Mucosa of rectum (tissue), 2 donors: ENCODE measurements around the gene CAMSAP1.

Experiments used
- H3K27ac ChIP-seq, 2 donors: one replicate each; pipeline ENCODE4 v1.7.0; 2013; ENCODE audit warnings: inconsistent platforms in 2 of 2, low read depth in 2 of 2, low read length in 2 of 2
- H3K27me3 ChIP-seq, 2 donors: one replicate each; pipeline ENCODE4 v1.7.0; 2013; ENCODE audit warnings: low read length in 2 of 2; ENCODE audit not compliant: control insufficient read depth in 2 of 2, insufficient read depth in 2 of 2
- H3K36me3 ChIP-seq, 2 donors: one replicate each; pipeline ENCODE4 v1.7.0; 2013; ENCODE audit warnings: low read length in 2 of 2; ENCODE audit not compliant: control insufficient read depth in 2 of 2, insufficient read depth in 2 of 2
- H3K4me1 ChIP-seq, 2 donors: one replicate each; pipeline ENCODE4 v1.7.0; 2013; ENCODE audit warnings: low read length in 2 of 2, mild to moderate bottlenecking in 1 of 2; ENCODE audit not compliant: control insufficient read depth in 2 of 2, insufficient read depth in 2 of 2
- H3K4me3 ChIP-seq, 2 donors: one replicate each; pipeline ENCODE4 v1.7.0; 2013; ENCODE audit warnings: low read length in 2 of 2
- H3K9ac ChIP-seq, 2 donors: one replicate each; pipeline ENCODE4 v1.7.0; 2013; ENCODE audit warnings: low read length in 2 of 2, low read depth in 1 of 2, mild to moderate bottlenecking in 1 of 2
- H3K9me3 ChIP-seq, 2 donors: one replicate each; pipeline ENCODE4 v1.7.0; 2013; ENCODE audit warnings: low read length in 2 of 2; ENCODE audit not compliant: control insufficient read depth in 2 of 2
- donor health status: healthy.
- donor health status: Normal muscosa, but diverticular disease.

The CAMSAP1 gene

DNA sequence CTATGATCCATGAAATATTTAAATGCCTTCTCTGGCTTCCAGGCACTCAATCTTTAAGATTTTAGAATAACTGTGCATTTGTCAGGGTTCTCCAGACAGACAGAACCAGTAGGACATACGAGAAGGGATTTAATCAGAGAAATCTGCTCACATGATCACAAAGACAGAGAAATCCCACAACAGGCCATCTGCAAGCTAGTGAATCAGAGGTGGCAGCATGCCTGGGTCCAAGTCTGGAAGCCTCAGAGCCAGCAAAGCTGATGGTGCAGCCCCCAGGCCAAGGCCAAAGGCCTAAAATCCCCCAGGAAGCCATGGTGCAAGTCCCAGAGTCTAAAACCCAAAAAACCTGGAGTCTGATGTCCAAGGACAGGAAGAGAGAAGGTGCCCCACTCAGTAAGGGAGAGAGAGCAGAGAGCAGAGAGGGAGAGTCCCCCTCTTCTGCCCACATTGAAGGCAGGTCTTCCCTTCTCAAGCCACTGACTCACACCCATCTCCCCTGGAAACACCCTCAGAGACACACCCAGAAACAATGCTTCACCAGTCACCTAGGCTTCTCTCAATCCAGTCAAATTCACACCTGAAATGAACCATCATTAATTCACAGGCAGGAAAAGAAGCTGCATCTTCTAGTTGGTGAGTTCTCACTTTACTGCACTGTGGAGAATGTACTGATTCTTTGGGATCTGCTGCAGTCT is 48.7 kb downstream of the CAMSAP1 start:
- Histone ChIP-seq H3K27me3 (no peaks in the 10 kb centered on the region), H3K9ac (no peak overlapping the region), H3K4me1 (peaks cover 0 to 6% of the 10 kb centered on the region in 2 donors), H3K36me3 (peaks cover 7 to 14% of the 10 kb centered on the region in 2 donors), H3K4me3 (no peak overlapping the region), H3K27ac (no peak overlapping the region), H3K9me3 (no peaks in the 10 kb centered on the region)

DNA sequence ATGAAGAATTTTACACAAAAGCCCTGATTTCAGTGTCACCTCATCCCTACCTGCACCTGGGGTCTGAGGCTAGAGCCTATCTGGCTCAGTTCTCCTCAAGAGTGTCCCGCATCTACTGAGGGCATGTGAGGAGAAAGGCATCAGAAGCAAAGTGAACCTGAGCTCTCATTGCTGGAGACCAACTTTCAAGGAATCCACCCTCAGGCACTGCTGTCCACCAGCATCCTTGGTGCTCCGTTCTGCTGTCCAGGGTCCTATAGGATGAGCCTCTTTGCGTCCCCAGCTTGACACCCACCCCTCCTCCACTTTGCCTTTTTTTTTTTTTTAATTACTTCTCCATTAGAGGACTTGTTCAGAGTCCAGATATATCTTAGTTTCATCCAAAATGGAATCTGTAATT is 49.5 kb downstream of the CAMSAP1 start:
- Histone ChIP-seq H3K4me3 (no peak overlapping the region), H3K27ac (no peak overlapping the region), H3K9ac (no peak overlapping the region), H3K36me3 (peaks cover 7 to 16% of the 10 kb centered on the region in 2 donors), H3K27me3 (no peaks in the 10 kb centered on the region), H3K4me1 (peaks cover 0 to 6% of the 10 kb centered on the region in 2 donors), H3K9me3 (no peaks in the 10 kb centered on the region)

DNA sequence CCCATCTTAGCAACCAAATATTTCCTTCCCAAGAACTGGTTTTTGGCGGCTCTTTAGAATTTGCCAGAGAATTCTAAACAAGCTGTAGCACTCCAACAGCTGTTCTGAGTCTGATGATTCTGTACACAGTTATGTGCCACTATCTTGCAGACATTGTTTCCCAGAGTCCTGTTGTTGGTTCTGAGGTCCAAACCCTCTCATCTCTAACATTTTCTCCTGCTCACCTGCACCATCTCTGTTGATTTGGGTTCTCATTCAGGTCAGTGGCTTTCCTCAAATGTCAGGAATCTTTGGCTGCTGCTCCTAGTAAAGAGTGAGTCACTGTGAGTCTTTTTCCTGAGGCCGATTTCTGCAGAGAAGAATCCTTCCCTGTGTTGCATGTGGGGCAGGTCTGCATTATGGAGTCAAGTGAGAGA is 50.0 kb downstream of the CAMSAP1 start:
- Histone ChIP-seq H3K4me3 (no peak overlapping the region), H3K4me1 (peaks cover 0 to 6% of the 10 kb centered on the region in 2 donors)

DNA sequence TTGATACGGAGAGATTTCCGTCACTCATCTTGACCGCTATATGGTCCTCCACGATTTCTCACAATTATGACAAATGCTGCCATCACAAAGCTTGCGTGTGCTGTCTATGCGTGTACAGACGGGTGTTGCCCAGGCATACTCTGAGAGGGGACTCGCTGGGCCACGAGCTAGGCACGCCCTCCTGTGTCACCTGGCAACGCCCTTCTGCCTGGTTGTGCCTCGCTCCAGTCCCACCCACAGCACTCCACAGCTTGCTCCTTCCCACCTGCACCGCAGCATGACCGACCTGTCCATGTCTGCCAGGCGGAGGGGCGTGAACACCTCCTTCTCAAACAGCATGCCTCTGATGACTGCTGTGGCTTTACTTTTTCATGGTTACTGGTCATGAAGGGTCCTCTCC is 55.6 kb downstream of the CAMSAP1 start:
- Histone ChIP-seq H3K4me3 (no peak overlapping the region), H3K4me1 (no peaks in the 10 kb centered on the region), H3K9ac (no peak overlapping the region), H3K9me3 (no peaks in the 10 kb centered on the region), H3K27me3 (no peaks in the 10 kb centered on the region), H3K27ac (no peak overlapping the region), H3K36me3 (peaks cover 3 to 17% of the 10 kb centered on the region in 2 donors)

More for the DNA sequence above, 50.0 kb downstream of the CAMSAP1 start:
- Histone ChIP-seq H3K36me3 (peaks cover 7 to 16% of the 10 kb centered on the region in 2 donors), H3K9me3 (no peaks in the 10 kb centered on the region), H3K27me3 (no peaks in the 10 kb centered on the region), H3K9ac (no peak overlapping the region), H3K27ac (peak overlapping the region in 1 of 2 donors; percentile 12)

DNA sequence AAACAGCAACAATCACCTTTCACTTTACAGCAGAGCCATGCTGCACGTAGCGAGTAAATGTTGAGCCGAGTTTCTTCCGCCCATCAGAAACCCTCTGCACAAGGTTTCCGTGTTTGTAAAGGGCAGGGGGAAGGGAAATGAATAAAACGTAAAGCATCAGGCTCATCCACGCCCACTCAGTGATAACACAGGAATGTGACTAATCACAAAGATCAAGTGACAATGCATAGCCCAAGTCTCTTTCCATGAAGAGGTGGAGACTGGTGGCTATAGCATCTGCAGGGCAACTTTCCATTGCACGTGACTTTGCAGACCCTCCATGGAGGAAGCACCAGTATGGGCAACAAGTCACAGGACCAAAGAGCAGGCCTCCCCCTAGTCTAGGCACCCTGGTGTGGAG is 56.6 kb downstream of the CAMSAP1 start:
- H3K9me3 ChIP-seq, result no peaks in the 10 kb centered on the region
- H3K4me3 ChIP-seq, result no peak overlapping the region
- no peaks in the 10 kb centered on the region for H3K27me3 ChIP-seq
- peaks cover 0 to 12% of the 10 kb centered on the region in 2 donors for H3K36me3 ChIP-seq
- no peaks in the 10 kb centered on the region for H3K4me1 ChIP-seq
- no peak overlapping the region for H3K9ac ChIP-seq
- no peak overlapping the region for H3K27ac ChIP-seq

DNA sequence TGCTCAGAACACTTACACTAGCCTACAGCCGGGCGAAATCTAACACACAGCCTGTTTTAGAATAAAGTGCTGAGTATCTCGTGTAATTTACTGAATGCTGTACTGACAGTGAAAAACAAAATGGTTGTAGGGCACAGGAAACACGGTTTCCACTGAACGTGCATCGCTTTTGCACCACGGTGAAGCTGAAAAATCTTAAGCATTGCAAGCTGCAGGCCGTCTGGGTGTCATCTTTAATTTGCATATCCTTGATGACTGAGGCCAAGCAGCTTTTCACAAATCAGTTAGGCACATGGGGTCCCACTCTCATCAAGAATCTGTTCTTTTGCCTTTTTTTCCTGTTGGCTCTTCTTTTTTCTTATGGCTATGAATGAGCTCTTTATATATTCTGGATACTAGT is 58.2 kb downstream of the CAMSAP1 start:
- Histone ChIP-seq H3K27ac (no peak overlapping the region), H3K27me3 (no peaks in the 10 kb centered on the region), H3K4me3 (no peak overlapping the region), H3K9ac (no peak overlapping the region), H3K4me1 (no peaks in the 10 kb centered on the region), H3K36me3 (peaks cover 0 to 12% of the 10 kb centered on the region in 2 donors), H3K9me3 (no peaks in the 10 kb centered on the region)

DNA sequence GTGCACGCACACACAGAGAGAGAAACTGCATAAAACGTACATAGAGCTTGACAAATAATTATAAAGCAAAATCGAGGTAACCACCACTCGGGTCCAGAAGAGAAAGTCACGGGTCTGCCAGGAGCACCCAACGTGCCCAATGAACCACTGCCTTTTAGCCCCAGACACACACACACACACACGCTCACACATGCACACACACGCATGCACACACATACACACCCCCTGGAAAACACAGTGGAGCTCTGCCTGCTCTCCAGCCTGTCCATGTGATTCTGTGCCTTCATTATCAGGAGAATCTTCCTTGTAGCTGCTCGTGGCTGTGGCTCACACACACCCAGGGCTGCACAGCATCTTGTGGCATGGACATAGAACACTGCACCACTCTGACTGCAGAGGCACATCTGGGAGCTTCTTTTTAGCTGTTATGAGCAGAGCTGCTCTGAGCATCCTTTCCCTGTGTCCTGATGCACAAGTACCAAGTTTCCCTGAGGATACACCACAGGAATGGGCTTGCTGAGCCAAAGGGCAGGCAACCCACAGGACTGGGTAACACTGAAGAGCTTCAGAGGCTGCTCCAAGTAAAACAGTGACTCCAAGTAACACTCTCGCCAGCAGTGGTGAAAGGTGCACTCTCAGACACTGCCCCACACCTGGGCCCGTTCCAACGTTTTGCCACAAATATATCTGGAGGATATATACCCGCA is 58.9 kb downstream of the CAMSAP1 start:
- no peaks in the 10 kb centered on the region for H3K4me1 ChIP-seq
- H3K9me3 ChIP-seq, result no peaks in the 10 kb centered on the region
- H3K9ac ChIP-seq, result no peak overlapping the region
- peaks cover 0 to 12% of the 10 kb centered on the region in 2 donors for H3K36me3 ChIP-seq
- no peak overlapping the region for H3K4me3 ChIP-seq
- no peaks in the 10 kb centered on the region for H3K27me3 ChIP-seq
- H3K27ac ChIP-seq, result no peak overlapping the region

DNA sequence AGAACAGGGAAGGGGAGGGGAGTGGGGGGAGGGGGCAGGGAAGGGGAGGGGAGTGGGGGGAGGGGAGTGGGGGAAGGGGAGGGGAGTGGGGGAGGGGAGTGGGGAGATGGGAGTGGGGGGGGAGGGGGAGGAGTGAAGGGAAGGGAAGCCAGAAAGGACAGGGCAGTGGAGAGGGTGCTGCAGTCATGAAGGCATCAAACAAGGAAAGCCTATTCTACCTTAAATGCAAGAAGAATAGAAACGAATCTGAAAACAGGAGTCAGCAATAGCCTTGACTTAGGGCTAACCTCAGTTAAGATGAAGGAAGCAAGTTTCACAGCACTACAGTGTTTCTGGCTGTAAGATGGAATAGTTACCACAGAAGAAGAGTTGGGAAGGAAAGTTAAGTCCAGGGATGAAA is 59.5 kb downstream of the CAMSAP1 start:
- H3K4me1 ChIP-seq, result no peaks in the 10 kb centered on the region
- H3K9me3 ChIP-seq, result no peaks in the 10 kb centered on the region
- no peak overlapping the region for H3K27ac ChIP-seq
- no peak overlapping the region for H3K9ac ChIP-seq
- H3K4me3 ChIP-seq, result no peak overlapping the region
- H3K36me3 ChIP-seq, result peaks cover 0 to 9% of the 10 kb centered on the region in 2 donors
- no peaks in the 10 kb centered on the region for H3K27me3 ChIP-seq

DNA sequence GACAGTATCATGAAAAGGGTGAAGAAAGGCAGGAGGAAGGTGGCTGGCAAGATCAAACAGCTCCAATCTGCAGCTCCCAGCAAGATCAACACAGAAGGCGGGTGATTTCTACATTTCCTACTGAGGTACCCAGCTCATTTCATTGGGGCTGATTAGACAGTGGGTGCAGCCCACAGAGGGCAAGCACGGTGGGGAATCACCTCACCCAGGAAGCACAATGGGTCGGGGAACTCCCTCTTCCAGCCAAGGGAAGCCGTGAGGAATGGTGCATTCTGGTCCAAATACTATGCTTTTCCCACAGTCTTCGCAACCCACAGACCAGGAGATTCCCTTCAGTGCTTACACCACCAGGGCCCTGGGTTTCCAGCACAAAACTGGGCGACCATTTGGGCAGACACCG is 66.8 kb downstream of the CAMSAP1 start:
- no peak overlapping the region for H3K27ac ChIP-seq
- no peak overlapping the region for H3K4me3 ChIP-seq
- no peaks in the 10 kb centered on the region for H3K36me3 ChIP-seq
- H3K27me3 ChIP-seq, result no peaks in the 10 kb centered on the region
- no peaks in the 10 kb centered on the region for H3K4me1 ChIP-seq
- H3K9me3 ChIP-seq, result no peaks in the 10 kb centered on the region
- no peak overlapping the region for H3K9ac ChIP-seq

DNA sequence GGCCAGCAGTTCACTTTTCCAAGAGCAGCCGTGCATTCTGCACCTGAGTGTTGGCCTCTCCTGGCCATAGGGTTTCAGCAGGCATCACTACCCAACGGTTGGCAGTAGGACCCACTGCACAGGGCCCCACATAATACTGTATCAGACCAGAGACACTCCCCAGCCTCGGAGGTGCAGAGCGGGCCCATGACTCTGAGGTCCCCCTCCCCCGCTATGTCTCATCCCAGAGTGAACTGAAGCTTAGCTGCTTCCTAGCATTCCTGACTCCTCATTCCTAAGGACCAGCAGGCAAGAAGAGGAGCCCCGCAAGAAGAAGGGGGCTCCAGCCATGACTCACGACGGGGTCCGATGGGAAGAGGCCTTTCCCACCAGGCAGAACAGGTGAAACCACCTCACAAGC is 67.2 kb downstream of the CAMSAP1 start:
- Histone ChIP-seq H3K36me3 (no peaks in the 10 kb centered on the region), H3K27ac (no peak overlapping the region), H3K9me3 (no peaks in the 10 kb centered on the region), H3K27me3 (no peaks in the 10 kb centered on the region), H3K4me1 (no peaks in the 10 kb centered on the region), H3K9ac (no peak overlapping the region), H3K4me3 (no peak overlapping the region)
